NCI-H1694 (cell line): Measurements from ENCODE around the gene PBRM1.
"Not testable (repeated sequence)": the region's sequence is repeated elsewhere in the genome, so short reads cannot be mapped to it uniquely, and the experiment has no call there.

Experiments used
- DNase-seq: peaks from one replicate; lab custom pipeline; 2025; lab: John Stamatoyannopoulos, UW

Gene PBRM1

DNA sequence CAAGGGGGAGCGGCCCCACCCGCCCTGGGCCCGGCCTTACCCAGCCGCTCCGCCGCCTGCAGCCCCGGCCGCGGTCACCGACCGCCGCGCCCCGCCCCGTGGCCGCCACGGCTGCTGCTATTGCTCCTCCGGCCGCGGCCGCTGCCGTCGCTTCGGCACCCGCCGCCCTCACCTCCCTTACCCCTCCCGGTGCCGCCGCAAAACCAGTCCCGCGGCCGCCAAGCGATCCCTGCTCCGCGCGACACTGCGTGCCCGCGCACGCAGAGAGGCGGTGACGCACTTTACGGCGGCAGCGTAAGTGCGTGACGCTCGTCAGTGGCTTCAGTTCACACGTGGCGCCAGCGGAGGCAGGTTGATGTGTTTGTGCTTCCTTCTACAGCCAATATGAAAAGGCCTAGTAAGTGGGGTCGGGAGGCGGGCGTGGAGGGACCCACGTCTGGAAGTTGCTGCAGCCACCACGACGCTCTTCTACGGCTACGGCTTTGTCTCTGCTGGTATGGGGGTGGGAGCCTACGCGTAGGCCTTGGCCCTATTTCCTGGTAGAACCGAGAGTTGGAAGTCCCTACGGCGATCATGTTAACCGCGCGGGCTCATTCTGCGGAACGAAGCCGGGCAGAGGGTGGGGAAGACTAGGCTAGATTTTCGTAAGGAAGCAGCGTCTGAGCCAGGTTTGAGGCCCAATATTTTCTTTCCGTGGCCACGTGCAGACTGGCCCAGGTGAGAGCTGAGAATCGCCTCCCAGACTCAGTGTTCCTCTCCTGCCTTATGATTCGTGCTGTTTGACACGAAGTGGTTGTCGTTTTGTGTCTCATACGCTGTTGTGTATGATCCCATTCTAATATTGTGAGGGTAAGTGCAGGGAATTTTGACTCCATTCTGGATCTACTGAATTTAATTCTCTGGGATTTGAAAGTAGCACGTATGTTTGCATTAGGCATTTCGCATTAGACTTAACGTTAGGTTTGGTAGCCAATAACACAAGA lies at the start of gene PBRM1, which contains the start of gene GNL3:
Gene PBRM1, minus strand, starts transcription at position 205 of the 983 bp plus-strand sequence.
Gene GNL3, plus strand, starts transcription at position 324 of the 983 bp plus-strand sequence. Its CDS starts 61 bp downstream, at position 385.
- peak; percentile 39 for DNase-seq

- no peak for DNase-seq
Measured at GRCh38 chr3:52733256-52733891, 47.7 kb upstream of the PBRM1 start.

GRCh38 chr3:52731590-52731989 lies 45.9 kb upstream of the PBRM1 start:
- no peak for DNase-seq

- DNase-seq = no peak
Measured at GRCh38 chr3:52730681-52731080, 45.0 kb upstream of the PBRM1 start.

- DNase-seq = not testable (repeated sequence)
Measured at GRCh38 chr3:52728753-52729152, 43.0 kb upstream of the PBRM1 start.

DNA sequence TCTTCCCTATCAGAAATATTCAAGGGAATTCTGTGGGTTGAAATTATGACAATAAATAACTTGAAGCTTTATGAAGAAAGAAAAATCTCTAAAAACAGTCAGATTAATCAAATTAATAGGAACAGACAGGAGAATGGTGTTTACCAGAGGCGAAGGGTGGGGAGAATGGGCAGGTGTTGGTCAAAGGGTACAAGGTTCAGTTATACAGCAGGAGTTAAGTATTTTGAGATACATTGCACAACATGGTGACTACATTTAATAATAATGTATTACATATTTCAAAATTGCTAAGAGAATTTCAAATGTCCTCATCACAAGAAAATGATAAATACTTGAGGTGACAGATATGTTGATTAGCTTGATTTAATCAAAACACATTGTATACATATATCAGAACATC lies 38.8 kb upstream of the PBRM1 start:
- DNase-seq = no peak

- no peak for DNase-seq
Measured at GRCh38 chr3:52723935-52724334, 38.2 kb upstream of the PBRM1 start.

DNA sequence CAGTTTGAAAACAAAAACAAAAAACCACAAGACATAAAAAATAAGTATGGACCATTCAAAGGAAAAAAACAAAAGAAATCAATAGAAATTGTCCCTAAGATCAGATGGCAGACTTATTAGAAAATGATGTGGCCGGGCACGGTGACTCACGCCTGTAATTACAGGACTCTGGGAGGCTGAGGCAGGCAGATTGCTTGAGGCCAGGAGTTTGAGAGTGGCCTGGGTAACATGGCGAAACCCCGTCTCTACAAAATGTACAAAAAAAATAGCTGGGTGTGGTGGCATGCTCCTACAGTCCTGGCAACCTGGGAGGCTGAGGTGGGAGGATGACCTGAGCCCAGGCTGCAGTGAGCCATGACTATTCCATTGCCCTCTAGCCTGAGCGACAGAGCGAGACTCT lies 36.8 kb upstream of the PBRM1 start:
- DNase-seq = no peak

DNA sequence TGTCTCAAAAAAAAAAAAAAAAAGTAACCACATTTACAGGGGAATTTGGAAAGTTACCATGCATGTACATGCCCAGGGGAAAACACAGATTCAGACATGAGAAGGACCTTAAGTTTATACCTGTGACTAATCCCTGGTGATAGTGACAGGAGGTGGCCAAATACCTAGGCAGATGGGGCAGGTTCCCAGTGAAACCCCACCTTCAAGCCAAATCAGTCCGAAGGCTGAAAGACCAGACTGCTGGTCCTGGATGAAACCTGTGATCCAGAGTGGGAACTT lies 36.0 kb upstream of the PBRM1 start:
- no peak for DNase-seq

- DNase-seq = no peak
Measured at GRCh38 chr3:52721002-52721729, 35.5 kb upstream of the PBRM1 start.

GRCh38 chr3:52719618-52720017 lies 33.9 kb upstream of the PBRM1 start:
- no peak for DNase-seq

GRCh38 chr3:52715714-52716305 lies 30.1 kb upstream of the PBRM1 start:
- no peak for DNase-seq

DNA sequence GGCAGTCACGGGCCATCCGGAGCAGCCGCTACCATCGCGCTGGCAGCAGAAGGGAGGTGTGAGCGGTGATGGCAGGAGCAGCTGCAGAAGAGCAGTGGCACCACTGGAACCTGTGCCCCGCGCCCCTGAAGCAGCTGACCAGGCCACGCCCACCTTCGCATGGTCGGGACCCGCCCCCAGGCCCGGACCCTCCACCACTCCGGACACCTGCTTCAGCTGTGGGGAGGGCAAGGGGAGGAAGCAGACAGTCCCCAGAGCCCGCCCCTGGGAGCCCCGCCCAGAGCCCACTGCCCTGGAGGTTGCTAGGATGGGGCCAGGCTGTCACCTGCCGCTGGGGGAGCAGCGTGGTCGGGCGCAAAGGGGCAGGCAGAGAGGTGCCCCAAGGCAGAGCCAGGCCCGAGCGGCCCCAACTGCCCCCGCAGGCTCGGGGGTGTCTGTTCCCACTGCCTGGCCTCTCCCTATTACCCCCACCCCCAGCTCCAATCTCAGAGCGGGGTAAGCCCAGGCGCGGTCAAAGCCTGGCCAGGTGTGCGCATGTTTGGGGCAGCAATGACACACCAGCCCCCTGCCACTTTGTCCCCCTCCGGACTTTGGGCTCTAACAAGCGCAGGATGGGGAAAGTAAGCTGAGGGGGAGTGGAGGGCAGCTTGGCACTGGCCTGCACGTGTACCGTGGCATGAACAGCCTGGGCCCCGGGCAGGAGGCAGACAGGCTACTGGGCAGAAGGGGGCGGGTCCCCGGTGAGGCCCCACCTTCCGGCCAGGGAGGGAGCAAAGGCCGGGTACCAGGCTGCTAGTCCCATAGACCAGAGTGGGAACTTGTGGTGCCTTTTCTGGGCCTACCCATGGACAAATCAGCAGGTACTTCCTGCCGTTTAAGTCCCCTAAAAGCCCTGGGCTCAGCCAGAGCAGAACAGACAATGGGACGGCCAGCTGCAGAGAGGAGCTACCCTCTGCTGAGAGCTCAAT lies 28.9 kb upstream of the PBRM1 start:
- no peak for DNase-seq

DNA sequence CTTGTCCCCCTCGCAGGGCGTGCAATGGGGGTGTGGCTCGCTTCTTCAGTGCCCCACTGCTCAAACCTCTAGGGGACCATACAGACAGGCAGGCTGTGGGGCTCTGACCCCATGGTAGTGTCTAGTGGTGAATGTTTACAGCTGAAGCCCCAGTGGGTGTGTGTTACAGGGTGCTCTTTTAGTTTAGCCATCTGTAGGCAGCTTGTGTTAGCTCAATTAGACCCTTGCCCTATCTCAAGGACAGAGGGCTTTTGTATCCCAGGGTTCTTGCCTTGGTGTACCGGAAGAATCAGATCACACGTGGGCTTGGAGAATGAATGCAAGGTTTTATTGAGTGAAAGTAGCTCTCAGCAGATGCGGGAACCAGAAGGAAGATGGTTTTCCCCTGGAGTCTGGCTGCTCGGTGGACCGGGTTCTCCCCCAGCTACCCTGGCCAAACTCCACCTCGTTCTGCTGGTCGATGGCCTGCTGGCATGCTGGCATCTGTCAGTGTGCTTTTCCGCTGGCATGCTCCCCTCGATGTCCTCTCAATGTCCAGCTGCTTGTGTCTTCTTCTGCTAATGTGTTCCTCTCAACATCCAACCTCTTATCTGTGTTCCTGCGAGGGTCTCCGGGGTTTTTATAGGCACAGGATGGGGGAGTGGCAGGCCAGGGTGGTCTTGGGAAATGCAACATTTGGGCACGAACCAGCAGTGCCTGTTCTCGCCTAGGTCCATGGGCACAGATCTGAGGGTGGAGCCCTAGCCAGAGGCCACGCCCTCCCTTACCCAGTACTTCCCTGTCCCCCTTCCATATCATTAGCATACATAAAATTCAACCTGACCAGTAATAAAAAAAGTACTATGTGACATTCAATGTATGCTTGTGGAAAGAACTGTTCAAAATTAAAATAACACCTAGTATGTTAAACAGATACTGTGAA lies 26.8 kb upstream of the PBRM1 start:
- no peak for DNase-seq

GRCh38 chr3:52710512-52710911 lies 24.8 kb upstream of the PBRM1 start:
- no peak for DNase-seq

- no peak for DNase-seq
Measured at GRCh38 chr3:52707585-52707984, 21.9 kb upstream of the PBRM1 start.

- DNase-seq = peak; percentile 10
Measured at GRCh38 chr3:52705688-52706686, 20.3 kb upstream of the PBRM1 start, which contains the start of the genes GLT8D1 and SPCS1. GLT8D1 (minus strand) TSS chr3:52705791; CDS start chr3:52700460, 5,331 bp downstream. SPCS1 (plus strand) TSS chr3:52706106; CDS start chr3:52706247, 141 bp downstream.

DNA sequence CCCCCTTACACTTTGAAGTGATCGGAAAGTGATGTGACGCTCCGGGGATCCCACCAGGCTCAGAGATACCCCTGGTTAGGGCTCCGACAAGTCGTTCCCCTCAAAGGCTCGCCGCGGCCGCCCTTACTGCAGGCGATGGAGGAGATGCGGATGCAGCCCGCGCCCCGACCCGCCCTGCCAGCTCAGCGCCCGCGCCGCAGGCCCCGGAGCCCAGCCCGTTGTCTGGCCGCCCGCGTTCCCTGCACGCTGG lies 19.6 kb upstream of the PBRM1 start:
- DNase-seq = no peak
